ENCODE data around the gene AKR7A2. TPM values are rescaled to one million over a fixed set of nuclear protein-coding genes. Genes with fewer than 3 reads are reported as not detected.

Gene AKR7A2
- total and polyA plus RNA-seq, 9 of the 15 experiments (the other 6 are each of a cell fraction or from before 2014, with no cell fraction given): 2.0 to 78.4 (median 49.4) TPM

DNA sequence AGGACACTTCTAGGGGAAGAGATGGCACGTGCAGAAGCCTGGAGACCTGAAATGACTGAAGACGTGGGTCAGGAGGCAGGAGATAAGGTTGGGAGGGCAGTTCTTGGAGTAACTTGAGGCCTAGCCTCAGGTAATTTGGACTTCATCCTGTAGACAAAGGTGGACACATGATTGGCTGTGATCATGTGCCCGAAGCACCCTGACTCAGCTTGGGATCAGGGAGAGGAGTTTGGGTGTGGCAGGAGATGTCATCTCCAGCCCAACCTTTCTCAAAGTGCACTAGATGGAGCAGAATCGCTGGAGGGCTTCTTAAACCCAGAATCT lies 1.7 kb upstream of the AKR7A2 start (continued):
- TF ChIP-seq, protein P1, sequence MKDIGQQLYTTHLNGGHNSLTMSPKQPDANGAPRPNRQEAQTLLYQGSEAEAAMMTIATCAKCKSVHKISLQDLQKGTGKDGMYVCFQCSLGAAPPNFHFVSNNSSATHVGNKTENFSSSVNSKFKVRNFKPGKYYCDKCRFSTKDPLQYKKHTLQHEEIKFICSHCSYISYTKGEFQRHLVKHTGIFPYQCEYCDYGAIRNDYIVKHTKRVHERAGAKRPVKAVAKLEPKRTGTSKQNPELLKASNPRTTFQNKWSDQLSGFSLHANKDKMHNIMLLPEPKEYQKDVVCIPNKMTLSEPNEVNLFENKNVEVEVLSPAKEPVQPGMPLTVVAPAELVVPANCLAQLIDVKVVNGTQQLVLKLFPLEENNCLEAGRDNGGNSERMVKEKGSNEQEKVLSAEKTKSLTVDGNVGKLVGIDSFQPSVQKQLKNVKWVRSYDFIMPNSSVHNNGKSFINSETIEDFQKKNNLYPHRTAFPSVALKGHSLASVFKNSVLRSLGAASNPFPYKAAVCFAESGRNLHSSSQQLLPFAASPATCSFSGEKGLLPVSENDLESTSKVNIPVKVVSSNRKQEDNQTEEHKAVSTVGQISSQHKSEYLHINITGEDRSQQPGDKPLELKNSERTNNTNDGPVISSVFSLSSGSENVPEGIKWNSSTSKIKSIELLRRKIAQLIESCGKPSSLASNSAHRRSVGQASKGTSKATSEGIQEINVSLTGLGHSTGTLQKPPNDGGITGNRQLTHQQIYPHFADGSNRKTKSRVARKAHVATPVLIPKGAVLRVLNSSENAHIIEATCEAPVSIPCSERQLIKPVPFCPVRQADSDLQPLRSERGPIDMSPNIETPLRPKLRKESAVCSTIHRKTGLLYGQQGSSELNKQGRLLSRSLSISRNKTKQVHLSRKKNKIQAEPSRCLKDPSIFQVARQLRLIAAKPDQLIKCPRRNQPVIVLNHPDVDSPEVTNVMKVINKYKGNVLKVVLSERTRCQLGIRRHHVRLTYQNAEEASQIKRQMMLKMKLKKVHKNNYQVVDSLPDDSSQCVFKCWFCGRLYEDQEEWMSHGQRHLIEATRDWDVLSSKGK (CRISPR knock-in tag; IDR thresholded peaks at IDR 0.05): no peak
- TF ChIP-seq ZNF263 (CRISPR knock-in tag; IDR thresholded peaks at IDR 0.05; ENCODE audit: borderline replicate concordance) (peak; percentile 80; the same call in 1 of the 2 replicates), CBFA2T2 (conservative IDR thresholded peaks at IDR 0.05) (peak; percentile 72), TGIF2 (CRISPR knock-in tag; IDR thresholded peaks at IDR 0.05) (no peak), KLF13 (tag; IDR thresholded peaks at IDR 0.05; ENCODE audit: borderline replicate concordance, low read depth) (no peak), JUN (IDR thresholded peaks at IDR 0.05; ENCODE audit: borderline replicate concordance, low read depth, low read length) (peak; percentile 23; the same call in 1 of the 2 replicates), JUN (CRISPR knock-in tag; IDR thresholded peaks at IDR 0.05; ENCODE audit: borderline replicate concordance) (no peak), POLR2B (IDR thresholded peaks at IDR 0.05; ENCODE audit: low read depth, partially characterized antibody) (no peak), TEAD2 (tag; IDR thresholded peaks at IDR 0.05) (no peak), MCM7 (IDR thresholded peaks at IDR 0.05) (no peak), WHSC1 (IDR thresholded peaks at IDR 0.05; ENCODE audit: low read length) (no peak), NCOR1 (IDR thresholded peaks at IDR 0.05) (peak; percentile 60; the same call in 1 of the 2 replicates), KDM1A (IDR thresholded peaks at IDR 0.05) (peak in 1 of 2 experiments; percentile 28; a peak in 1 of 4 replicates), RBM17 (IDR thresholded peaks at IDR 0.05; ENCODE audit: borderline replicate concordance, low read depth, low read length) (no peak), ATF1 (CRISPR knock-in tag; IDR thresholded peaks at IDR 0.05) (no peak), ATF1 (tag; IDR thresholded peaks at IDR 0.05) (0 out of 2 replicates have a peak, but pooled peaks have one; percentile 21), PHF8 (IDR thresholded peaks at IDR 0.05; ENCODE audit: borderline replicate concordance, low read length) (no peak), STAT5A (IDR thresholded peaks at IDR 0.05; ENCODE audit: borderline replicate concordance, low read length) (0 out of 2 replicates have a peak, but pooled peaks have one; percentile 22), KLF10 (CRISPR knock-in tag; IDR thresholded peaks at IDR 0.05) (no peak), CTBP1 (IDR thresholded peaks at IDR 0.05; ENCODE audit: borderline replicate concordance) (peak; percentile 95), ZBTB7A (IDR thresholded peaks at IDR 0.05; ENCODE audit: borderline replicate concordance, control insufficient read depth, low read depth, low read length) (no peak), MTA3 (IDR thresholded peaks at IDR 0.05; ENCODE audit: borderline replicate concordance) (no peak), MCM5 (IDR thresholded peaks at IDR 0.05; ENCODE audit: low read depth) (no peak)
- TF ChIP-seq, protein P2, sequence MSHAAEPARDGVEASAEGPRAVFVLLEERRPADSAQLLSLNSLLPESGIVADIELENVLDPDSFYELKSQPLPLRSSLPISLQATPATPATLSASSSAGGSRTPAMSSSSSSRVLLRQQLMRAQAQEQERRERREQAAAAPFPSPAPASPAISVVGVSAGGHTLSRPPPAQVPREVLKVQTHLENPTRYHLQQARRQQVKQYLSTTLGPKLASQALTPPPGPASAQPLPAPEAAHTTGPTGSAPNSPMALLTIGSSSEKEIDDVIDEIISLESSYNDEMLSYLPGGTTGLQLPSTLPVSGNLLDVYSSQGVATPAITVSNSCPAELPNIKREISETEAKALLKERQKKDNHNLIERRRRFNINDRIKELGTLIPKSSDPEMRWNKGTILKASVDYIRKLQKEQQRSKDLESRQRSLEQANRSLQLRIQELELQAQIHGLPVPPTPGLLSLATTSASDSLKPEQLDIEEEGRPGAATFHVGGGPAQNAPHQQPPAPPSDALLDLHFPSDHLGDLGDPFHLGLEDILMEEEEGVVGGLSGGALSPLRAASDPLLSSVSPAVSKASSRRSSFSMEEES (CRISPR knock-in tag; IDR thresholded peaks at IDR 0.05): no peak

Measured in K562 (cell line).